HG03097 (cell line): ENCODE data around the gene SMCO3.

Source experiments
- ATAC-seq: cut with Tn5 transposase; IDR thresholded peaks from one replicate; pipeline ENCODE4 v1.9.1; 2021; ENCODE audit not compliant: unreplicated experiment, low FRiP score

SMCO3 gene

DNA sequence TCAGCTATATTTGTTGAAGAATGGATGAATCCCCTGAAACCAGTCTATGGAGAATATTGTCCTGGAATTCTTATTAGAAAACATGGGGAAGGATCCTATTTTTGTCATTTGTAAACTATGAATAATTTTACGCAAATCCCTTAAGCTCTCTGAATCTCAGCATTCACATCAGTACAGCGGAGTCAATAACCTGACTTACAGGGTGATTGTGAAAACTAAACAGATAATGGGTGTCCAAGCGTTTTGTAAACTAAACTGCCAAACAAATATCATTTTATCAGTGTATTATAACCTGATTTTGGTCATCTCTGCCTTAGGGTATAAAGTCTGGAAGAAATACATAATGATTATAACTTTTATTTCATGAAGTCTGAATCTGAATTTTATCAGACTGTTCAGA, 19.4 kb upstream of the SMCO3 start:
- no peak for ATAC-seq

DNA sequence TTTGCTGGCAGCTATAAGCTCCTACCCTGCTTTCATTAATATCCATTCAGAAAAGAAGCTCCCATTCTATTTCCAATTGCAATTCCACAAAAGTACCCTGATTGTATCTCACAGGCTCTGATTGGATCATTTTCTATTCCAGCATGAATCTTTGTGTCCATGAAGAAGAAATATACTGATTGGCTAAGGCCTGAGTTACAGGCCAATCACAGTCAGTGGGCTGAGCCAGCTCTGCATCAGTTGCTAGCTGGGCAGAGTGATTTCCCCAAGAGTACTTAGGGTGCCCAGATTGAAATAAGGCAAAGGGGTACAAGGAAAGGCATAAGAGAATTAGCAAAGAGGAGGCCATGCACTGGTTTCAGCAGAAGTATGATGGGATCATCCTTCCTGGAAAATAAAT, 14.9 kb upstream of the SMCO3 start:
- ATAC-seq: peak; percentile 71

DNA sequence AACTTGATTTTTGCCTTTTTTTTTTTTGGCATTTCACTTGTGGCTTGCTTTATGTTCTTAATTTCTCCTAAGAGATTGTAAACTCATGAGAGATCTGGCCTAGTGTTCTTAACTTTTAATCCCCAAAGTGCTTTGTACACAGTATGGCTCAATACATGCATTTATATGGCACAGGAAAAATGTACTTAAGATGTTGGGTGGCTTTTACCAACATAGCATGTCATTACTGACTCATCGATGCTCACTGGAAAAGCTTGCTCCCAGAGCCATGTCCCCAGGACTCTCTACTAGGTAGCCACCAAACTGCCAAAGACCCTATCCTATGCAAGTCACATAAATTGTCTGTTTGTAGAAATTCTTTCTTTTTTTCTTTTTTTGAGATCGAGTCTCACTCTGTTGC, 13.1 kb upstream of the SMCO3 start:
- no peak for ATAC-seq

DNA sequence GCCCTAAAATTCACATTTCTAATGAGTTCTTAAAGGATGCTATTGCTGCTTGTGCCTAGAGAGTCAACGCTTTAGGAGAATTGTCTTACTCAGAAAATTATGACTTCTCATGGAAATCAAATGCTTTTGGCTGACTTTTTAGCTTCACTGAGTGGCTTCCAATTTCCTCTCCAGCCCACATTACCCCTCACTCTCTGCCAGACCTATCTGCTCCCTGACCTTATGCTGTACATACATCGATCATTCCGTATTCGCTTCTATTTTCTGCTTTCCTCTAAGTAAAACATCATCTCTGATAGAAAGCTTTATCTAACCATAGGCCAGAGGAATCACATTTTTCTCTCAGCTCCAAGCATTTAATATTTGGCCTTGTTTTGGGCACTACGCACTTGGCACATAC, 12.5 kb upstream of the SMCO3 start:
- ATAC-seq: no peak

DNA sequence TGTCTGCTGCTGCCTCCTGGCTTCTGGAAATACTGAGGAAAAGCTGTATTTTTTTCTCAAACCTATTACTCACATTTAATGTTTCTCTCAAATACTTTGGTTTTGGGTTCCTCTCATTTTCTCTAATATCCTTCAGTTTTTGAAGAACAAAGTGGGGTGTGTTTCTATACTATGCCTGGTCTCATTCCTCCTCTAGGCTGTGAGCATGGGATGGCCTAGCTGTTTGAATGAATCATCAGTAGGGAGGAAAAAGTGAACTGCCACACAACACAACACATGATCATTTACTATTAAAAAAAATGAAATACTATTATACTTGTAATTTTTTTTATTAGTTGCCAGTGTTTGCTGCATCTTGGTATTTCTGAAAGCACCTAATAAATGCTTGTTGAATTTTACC, 11.3 kb upstream of the SMCO3 start:
- ATAC-seq: no peak

DNA sequence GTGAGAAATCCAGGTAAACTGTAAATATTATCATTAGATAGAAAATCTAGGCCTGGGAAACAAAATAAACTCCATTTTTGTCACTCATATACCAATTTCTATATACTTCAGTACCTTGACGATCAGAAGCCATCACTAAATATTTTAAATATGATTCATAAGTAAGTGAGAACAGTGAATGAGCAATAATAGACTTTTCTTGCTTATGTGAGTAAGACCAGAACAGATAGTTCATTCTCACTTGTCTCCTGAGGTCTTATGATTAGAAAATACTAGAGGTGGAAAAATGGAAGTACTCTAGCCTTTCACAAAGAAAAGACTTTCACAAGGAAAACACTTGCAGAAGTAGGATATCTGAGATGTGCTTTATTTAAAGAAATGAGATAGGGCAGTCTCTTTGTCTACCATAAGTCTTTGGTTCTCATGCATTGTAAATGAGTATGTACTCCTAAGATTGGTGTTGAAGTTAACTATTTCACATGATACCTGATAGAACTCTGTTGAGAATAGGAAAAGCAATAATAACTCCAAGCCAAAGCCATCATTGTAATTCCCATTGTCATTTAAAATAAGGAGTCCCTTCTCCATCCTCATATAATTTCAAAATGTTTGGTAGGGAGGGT, 10.1 kb upstream of the SMCO3 start:
- no peak for ATAC-seq

DNA sequence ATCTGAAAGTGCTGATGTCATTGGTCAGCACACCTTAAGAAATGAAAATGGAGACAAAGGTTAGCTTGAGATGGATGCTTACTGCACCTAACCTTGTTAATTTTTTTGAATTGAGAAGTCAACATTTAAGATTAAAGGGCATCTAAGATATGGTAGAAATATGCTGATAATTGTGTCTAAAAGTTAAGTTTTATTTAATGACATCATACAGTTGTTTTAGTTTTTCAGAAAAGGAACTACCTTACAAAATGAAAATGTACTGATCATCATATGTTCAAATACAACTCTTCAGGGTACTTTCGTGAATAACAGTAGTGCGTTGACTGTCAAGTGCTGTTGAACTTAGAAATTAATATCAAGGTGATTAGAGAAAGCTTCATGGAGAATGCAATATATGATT, 2.5 kb downstream of the SMCO3 start:
- ATAC-seq: no peak

DNA sequence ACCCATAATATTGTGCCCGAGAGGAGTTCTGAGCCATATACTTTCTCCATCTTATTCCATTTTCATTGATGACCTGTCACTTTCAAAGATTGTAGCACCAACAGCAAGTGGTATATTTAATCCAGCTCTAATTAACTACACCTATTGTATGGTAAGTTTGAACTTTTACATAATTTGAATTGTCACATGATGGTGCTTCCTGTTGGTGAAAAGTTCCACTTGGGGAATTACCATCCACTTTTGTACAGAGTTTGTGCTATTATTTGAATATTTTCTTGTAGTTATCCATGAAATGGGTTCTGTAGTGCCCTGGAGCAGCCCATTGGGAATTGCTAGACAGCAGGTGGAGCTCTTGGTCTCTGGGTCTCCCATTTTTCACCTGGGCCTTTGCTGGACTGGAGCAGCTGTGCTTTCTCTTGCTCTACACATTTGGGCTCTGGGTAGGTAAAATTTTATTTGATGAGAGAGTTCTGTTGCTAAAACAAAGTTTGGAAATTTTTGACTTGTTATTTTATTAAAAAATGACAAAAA, 3.0 kb downstream of the SMCO3 start:
- no peak for ATAC-seq

DNA sequence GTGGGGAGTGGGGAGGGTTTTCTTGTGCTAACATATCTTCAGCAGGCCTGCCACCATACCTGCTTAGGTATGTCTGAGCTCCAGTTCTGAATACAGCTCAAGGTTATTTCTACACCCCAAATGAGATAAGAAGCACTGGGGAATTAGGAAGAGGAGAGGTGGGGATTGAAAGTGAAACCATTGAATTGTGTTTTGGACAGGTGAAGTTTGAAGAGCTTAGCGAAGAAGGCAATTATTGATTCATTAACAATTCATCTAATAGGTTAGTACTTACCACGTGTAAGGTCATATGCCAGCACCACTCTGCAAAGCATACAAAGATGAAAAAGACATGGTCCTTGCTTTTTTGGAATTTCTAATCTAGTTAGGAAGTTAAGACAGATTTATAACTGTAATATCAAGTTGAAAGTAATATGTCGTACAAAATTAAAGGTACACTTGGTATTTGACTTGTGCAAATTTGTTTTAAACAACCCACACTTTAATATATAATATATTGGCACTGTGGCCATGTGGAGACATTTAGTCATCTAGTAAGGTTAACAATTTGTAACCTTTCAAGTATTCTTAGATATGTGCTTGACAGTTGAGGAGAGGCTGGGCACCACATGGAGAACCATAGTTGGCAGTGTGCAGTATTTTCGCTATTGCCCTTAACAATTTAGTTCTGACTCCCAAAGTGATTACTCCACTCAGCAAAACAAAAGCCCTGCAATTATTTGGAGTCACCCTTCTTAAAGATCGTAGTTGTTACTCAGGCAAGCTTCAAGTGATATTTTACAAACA, 3.6 kb downstream of the SMCO3 start:
- no peak for ATAC-seq

DNA sequence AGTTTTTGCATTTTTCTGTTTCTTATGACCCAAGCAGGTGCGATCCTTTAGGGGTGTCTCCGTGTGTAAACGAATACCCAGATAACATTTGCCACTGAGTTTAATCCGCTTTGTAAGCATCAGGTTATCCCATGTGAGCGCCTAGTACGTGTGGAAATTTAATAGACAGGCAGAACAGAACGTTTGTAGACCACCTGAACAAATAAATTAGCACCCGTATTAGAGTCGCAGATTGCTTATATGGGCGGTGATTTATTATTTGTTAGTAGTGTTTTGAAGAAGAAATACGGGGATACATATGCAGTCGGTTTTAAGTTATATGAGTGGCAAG, 10.2 kb downstream of the SMCO3 start:
- peak; percentile 4 for ATAC-seq

DNA sequence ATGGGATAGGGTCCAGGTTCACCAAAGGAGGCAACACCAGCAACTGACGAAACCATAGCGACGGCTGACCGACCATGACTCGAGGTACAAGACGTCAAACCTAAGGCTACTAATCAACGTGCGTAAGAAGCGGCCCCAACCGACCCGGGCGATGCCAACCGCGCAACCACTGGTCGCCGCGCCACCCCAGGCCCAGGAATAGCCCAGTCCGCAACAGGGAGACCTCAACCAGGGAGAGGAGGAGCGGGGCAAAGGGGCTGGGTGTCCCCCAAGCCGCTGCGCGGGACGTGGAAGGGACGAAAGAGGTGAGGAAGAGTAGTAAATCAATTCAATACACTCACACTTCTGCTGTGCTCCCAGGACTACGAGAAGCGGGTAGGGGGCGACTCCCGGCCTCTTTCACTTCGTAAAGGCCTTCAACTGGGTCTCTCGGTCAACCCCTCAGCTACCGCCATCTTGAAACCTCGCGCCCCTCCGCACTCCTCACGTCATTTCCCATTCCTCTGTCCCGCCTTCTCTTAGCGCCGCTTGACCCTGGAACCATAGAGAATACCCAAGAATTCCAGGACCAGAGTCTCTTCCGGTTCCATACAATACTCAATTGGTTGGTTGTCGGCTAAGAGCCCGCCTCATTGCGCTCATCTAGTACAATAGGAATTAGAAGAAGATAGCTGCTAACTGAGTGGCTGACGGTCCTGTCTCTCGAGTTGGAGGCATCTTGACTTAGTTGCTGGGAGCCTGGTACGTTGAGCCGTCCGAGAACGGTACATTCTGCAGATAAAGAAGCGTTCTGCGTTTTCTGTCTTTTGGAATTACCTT, 10.8 kb downstream of the SMCO3 start, which contains the start of the genes C12orf60 and WBP11:
TSS of gene C12orf60 (plus strand) at position 660 of the 819 bp plus-strand sequence. CDS start 19,266 bp downstream, outside the sequence.
TSS of gene WBP11 (minus strand) at position 468 of the 819 bp plus-strand sequence. CDS start 2,095 bp downstream, outside the sequence.
- peak; percentile 100 for ATAC-seq

DNA sequence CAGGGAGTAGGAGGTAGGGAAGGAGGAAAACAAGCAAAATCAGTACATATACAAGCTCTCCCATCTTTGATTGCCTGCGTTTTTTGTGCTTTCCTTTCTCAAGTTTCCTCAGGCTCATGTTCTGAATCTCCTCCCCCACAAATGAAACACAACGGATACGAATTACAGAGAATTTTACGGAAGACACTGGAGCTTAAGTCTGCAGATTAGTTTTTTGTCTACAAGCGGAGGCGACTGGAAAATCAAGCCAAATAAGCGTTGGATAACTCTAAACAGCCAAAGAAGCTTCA, 11.3 kb downstream of the SMCO3 start:
- ATAC-seq: no peak

DNA sequence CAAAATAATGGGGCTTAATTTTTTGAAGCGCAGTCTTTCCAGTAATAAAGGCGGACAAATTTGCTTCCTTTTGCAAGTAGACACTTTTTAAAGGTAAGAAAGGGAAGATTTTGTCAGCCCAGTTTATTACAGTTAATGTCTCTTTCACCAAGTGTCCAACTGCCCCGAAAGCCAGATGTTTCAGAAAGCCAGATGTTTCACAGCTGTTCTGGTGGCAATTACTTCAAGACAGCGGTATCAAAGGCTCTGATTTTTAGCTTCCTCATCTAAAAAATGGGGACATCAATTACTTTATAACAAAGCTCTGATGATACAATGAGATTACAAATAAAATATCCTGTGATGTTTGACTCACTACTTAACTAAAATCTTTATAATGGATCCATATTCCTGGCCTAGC, 11.7 kb downstream of the SMCO3 start:
- no peak for ATAC-seq

DNA sequence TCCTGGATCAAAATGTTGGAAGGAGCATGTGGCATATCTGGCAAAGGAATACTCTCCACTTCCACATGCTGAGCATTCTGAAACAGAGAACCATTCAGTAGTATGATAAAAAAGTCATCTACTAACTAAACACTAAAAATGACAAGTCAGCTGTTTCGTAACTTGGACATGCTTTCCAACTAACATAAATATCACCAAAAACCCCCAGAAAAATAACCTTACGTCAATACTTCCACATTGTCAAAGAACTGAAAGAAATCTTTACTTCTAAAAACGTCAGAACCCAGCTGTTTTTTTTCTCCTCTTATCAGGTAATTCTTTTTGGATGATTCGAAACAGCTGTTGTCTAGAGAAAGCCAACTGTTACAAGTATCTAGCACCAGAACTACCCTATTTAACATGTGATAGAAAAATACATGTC, 18.9 kb downstream of the SMCO3 start:
- no peak for ATAC-seq

DNA sequence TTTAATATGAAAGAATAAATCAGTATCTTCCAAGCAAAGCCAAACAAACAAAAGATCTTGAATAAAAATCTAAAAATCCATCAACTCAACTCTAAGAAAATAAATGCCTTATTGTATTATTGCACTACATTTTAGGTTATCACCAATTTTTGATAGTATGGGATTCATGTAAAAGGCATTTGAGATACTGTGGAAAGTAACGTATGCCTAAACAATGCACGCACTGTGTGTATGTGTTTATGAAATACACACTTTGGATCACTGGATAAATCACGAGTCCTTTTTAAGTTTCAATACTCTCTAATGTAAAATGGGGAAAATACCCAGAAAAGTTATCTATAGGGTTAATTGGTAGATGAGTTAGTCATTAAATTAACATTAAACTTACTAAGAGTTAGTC, 28.4 kb downstream of the SMCO3 start:
- no peak for ATAC-seq

DNA sequence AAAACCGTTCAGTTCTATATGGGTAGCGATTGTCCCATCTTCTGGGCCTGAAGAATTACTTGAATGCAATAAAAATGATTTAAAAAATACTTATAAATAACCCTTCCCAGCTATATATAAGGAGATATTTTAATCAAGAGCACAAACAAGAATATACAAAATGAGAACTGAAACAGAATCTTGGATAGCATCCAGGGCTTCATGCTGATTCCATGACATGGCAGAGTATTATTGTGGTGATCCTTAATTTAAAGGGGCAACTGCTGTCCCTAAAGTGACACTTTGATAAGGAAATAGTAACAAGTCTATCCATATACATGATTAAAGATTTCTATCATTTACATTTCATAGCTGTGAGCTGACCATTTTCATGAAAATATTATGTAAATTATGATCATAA, 29.5 kb downstream of the SMCO3 start:
- ATAC-seq: no peak

DNA sequence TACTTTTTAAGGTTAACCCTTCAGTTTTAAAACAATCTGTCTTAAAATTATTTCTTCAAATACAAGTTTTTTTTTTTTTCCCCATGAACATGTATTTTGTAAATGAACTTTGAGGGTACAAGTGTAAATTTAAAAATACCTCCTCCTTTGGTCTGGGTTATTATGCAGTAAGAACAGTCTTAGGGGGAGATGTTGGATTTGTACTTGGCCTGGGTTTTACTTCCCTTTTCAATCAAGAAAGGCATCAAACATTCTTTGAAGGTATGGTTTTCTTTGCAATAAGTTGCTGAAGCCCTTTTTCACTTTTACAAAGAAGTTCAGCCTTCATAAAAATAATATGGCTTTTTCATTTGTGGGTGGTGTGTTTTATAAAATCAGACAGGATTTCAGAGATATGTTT, 31.2 kb downstream of the SMCO3 start:
- no peak for ATAC-seq

DNA sequence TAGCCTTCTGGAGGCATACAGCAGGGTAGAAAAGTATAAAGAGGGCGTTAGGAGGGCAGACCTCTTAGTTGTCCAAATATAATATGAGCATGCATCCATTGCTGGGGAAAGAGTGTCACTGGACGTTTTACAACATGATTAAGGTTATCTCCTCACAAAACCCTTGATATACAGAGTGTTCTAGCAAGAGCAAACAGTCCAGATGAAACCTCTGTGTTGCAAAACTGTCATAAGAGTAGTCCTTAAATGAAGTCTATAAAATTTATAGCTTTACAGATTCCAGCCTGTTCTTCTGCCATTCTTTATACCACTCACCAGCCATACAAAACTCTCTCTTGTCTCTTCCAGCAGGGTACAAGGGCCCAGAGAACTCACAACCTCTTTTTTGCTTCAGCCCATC, 32.4 kb downstream of the SMCO3 start:
- no peak for ATAC-seq

DNA sequence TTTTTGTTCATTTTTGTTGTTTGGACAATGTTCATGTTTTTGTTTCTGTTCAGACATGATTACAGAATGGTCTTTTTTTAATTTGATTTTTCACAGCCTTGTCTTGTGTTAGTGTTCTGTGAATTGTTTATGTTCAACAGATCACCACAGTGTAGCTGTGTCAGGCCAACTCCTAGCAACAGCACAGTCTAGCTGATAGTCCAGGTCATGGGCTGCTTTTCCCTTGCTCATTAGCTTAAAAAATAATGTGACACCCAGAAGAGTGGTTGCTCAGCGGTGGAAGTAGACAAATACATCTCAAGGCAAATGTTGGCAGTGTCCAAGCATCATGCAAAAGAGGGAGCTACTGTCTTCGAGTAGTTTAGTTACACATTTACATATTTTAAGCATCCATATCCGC, 33.1 kb downstream of the SMCO3 start:
- ATAC-seq: no peak

DNA sequence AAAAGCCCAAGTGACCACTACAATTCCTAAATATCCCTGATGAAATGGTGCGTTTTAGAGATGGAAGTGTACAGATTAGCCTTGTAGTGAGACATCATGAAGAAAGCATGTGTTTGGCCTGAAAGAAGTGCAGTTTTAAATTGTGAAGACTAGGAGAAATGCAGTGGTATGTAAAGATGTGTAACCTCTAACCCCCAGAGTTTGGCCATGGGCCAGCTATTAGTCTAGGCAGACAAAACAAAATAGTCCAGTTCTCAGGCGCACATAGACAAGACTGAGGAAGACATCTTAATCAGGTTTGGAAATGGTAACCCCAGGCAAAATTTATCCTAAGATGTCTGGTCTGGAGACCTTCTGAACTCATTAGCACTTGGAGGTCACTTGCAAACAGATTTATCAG, 34.1 kb downstream of the SMCO3 start:
- ATAC-seq: no peak

DNA sequence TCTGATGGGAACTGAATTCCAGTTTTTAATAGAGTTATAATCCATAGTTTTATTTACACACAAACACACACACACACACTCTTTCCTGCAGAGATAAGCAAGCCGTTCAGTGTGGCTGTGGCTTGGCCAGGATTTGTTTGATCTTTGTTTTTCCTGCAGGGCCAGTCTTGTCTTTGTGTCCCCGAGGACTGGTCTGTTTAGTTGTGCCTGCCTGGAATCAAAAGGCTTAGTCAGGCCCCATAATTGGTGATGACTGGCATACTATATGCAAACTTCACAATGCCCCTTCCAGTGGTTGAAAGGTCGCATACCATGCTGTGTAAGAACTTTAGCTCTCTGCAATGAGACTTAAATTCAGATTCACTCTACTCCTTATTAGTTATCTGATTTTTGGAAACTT, 36.7 kb downstream of the SMCO3 start:
- ATAC-seq: no peak
